Activated B cell treated with CpG ODN at 0.5 μM for 24 hours (primary cell): ENCODE results near the gene TRAF3IP1. TPM values are rescaled to one million over a fixed set of nuclear protein-coding genes. Genes with fewer than 3 reads are reported as not detected.
"Not testable (repeated sequence)": the region's sequence is repeated elsewhere in the genome, so short reads cannot be mapped to it uniquely, and the experiment has no call there.

Experiments used
- ATAC-seq: fragments of 200-7000 bp; cut with Tn5 transposase; one replicate; pipeline ENCODE4 v1.10.0; 2021; ENCODE audit warnings: low read depth, mild to moderate bottlenecking, moderate library complexity
- CTCF ChIA-PET: fragments of 350-600 bp; sonication (Branson Sonifier 250); formaldehyde crosslinking; loops from one replicate; lab custom pipeline; 2021; ENCODE audit warnings: antibody characterized with exemption; lab: Charles Lee
- POLR2A ChIA-PET: fragments of 350-600 bp; sonication (Branson Sonifier 250); formaldehyde crosslinking; loops from one replicate; lab custom pipeline; 2021; ENCODE audit warnings: antibody characterized with exemption; lab: Charles Lee
- DNase-seq: peaks from one replicate; pipeline ENCODE4 v3.0.0; 2022
- H3K27ac Mint-ChIP-seq: one replicate; pipeline ENCODE4 v1.8.0; 2020; ENCODE audit warnings: mixed read lengths
- H3K27me3 Mint-ChIP-seq: one replicate; pipeline ENCODE4 v1.8.0; 2021; ENCODE audit warnings: mixed read lengths
- H3K36me3 Mint-ChIP-seq: one replicate; pipeline ENCODE4 v1.8.0; 2021; ENCODE audit warnings: low read depth, mixed read lengths
- H3K4me1 Mint-ChIP-seq: one replicate; pipeline ENCODE4 v1.8.0; 2021; ENCODE audit warnings: mixed read lengths
- H3K4me3 Mint-ChIP-seq: one replicate; pipeline ENCODE4 v1.8.0; 2020; ENCODE audit warnings: mild to moderate bottlenecking, mixed read lengths
- H3K9me3 Mint-ChIP-seq: one replicate; pipeline ENCODE4 v1.8.0; 2020; ENCODE audit warnings: mixed read lengths
- CTCF ChIP-seq: fragments of 200-600 bp; IDR thresholded peaks from one replicate; pipeline ENCODE4 v1.8.0; 2022; ENCODE audit warnings: antibody characterized with exemption, mild to moderate bottlenecking
- intact Hi-C: fragments of 100-400 bp; cut with micrococcal nuclease; formaldehyde crosslinking; loops from one replicate; pipeline ENCODE4 v1.15.1; 2024
- total RNA-seq: library from RNA; stranded (reverse); gene quantifications from 2 replicates; pipeline ENCODE4 v1.2.3, GENCODE V29; 2022

The TRAF3IP1 gene
- total RNA-seq, 1 donor from 2014 or later, result 9.9 TPM

DNA sequence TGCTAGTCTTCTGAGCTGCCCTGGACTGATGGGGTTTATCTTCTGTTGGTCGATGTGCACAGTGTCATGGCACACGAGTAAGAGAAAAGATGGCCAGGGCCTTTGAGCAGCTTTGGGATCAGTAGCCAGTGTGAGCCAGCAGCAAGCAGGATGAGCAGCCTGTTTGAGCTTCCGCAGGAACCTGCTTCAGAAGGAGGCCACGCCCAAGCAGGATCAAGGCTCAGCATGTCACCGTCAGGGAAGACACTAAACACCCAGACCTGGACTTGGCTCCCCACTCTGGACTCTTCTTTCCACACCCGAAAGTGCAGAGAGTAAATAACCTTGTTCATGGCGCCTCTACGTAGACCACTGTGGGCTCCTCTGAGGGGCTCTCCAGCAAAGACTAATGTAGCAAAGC lies 81.2 kb downstream of the TRAF3IP1 start:
- ChIA-PET CTCF (no interaction called here), POLR2A (no interaction called here)
- ATAC-seq (no peak), DNase-seq (no peak)
- no peaks in the 10 kb centered on the region for H3K9me3 Mint-ChIP-seq
- no peak for TF ChIP-seq CTCF
- H3K36me3 Mint-ChIP-seq, result peaks cover 19% of the 10 kb centered on the region
- H3K4me1 Mint-ChIP-seq, result no peaks in the 10 kb centered on the region
- H3K27ac Mint-ChIP-seq, result no peak overlapping the region
- intact Hi-C loops, result no loop called here
- no peaks in the 10 kb centered on the region for H3K27me3 Mint-ChIP-seq
- H3K4me3 Mint-ChIP-seq, result no peak overlapping the region

DNA sequence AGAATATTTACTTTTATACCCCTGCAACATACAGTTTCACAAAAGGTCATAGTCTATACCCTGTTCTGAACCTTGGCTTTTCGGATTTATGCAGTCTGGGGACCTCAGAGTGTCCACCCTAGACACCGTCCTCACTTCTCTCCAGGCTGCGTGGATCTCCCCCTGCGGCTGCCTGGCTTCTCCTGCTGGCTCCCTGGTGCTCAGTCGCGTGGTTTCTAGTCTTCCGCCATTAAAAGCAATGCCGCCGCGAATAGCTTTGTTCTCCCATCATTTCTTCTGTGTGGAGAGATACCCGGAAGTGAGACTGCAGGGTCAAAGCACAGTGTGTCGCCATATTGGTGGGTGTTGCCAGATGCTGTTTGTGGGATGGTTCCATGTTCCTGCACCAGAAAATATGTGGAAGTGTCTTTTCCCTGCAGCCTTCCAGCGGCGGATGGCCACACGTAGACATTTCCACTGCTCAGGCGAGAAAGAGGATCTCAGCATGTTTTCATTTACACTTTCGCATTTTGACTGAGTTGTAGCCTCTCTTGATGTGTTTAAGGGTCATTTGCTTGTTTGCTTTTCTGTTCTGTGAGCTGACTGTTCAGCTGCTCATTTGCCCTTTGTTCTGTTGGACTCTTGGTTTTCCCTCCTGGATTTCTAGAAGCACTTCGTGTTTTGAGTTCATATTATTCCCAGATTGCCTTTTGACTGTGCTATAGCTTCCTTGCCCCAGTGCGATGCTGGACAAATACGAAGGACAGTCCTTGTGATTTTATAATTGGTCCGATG lies 83.5 kb downstream of the TRAF3IP1 start:
- Mint-ChIP-seq H3K36me3 (peaks cover 16% of the 10 kb centered on the region), H3K4me1 (no peaks in the 10 kb centered on the region), H3K9me3 (no peaks in the 10 kb centered on the region), H3K27ac (no peak overlapping the region), H3K27me3 (no peaks in the 10 kb centered on the region), H3K4me3 (no peak overlapping the region)
- ChIA-PET CTCF (no interaction called here), POLR2A (no interaction called here)
- no peak for ATAC-seq
- intact Hi-C loops, result no loop called here
- no peak for DNase-seq
- TF ChIP-seq CTCF, result no peak

DNA sequence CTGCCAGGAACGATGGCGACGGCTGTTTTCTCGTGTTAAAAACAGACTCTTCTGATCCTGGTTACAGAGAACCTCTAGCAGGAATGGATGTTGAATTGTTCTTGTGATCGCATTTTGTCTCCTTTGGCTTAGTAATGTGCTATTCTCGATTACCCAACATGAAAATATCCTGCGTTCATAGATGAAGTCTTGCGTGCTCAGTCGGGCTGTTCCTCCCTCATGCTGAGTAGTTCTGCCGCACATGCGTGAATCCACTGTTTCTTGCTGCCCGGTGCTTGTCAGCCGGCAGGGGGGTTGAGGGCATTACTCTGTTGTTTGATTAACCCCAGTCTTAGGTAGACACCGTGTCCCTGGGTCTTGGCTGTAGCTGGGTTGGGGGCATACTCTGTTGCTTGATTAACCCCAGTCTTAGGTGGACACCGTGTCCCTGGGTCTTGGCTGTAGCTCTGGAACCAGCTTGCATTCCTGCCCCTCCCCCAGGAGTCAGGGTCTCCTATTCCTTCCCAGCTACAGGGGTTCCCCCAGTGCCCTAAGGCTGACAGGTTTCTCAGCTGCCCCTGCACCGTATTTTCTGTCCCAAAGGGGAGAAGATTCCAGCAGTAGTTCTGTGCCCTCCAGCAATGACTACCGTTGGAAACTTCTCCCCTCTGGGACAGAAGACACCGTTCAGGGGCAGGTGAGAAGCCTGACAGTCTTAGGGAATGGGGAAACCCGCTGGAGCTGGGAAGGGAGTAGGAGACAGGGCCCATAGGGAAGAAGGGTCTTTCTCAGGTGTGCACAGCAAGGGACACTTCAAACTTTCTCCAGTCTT lies 84.3 kb downstream of the TRAF3IP1 start:
- POLR2A ChIA-PET, result no interaction called here
- no peak overlapping the region for H3K4me3 Mint-ChIP-seq
- TF ChIP-seq CTCF, result no peak

DNA sequence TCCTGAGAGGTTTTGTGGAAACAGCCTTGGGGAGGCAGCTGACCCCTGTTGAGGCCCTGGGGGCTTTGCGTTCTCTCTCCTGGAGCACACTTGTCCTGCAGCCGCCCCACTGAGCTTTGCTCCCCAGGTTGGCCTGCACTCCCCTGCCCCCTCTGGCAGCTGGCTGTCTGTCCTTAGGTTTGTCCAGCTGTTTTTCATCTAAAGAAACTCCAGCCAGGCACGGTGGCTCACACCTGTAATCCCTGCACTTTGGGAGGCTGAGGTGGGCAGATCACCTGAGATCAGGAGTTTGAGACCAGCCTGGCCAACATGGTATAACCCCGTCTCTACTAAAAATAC lies 84.9 kb downstream of the TRAF3IP1 start:
- H3K9me3 Mint-ChIP-seq, ATAC-seq, CTCF ChIA-PET, H3K36me3 Mint-ChIP-seq, DNase-seq, H3K4me1 Mint-ChIP-seq, intact Hi-C loops, POLR2A ChIA-PET, H3K27ac Mint-ChIP-seq, H3K4me3 Mint-ChIP-seq, H3K27me3 Mint-ChIP-seq: not testable (repeated sequence)

More for the DNA sequence above, 84.3 kb downstream of the TRAF3IP1 start:
- H3K27ac Mint-ChIP-seq, result no peak overlapping the region
- H3K4me1 Mint-ChIP-seq, result no peaks in the 10 kb centered on the region
- DNase-seq (no peak), ATAC-seq (no peak)
- intact Hi-C loops, result no loop called here
- CTCF ChIA-PET, result no interaction called here
- peaks cover 10% of the 10 kb centered on the region for H3K36me3 Mint-ChIP-seq
- no peaks in the 10 kb centered on the region for H3K9me3 Mint-ChIP-seq
- H3K27me3 Mint-ChIP-seq, result no peaks in the 10 kb centered on the region

- no peaks in the 10 kb centered on the region for H3K9me3 Mint-ChIP-seq
- ChIA-PET POLR2A (no interaction called here), CTCF (no interaction called here)
- DNase-seq (no peak), ATAC-seq (no peak)
- TF ChIP-seq CTCF, result no peak
- no peaks in the 10 kb centered on the region for H3K27me3 Mint-ChIP-seq
- peaks cover 3% of the 10 kb centered on the region for H3K36me3 Mint-ChIP-seq
- H3K4me3 Mint-ChIP-seq, result no peak overlapping the region
- H3K27ac Mint-ChIP-seq, result no peak overlapping the region
- intact Hi-C loops, result no loop called here
- no peaks in the 10 kb centered on the region for H3K4me1 Mint-ChIP-seq
Observed at GRCh38 chr2:238406221-238406997, 86.1 kb downstream of the TRAF3IP1 start.
